ENCODE results near the gene KCNS3.
"Not testable (repeated sequence)": the region's sequence is repeated elsewhere in the genome, so short reads cannot be mapped to it uniquely, and the experiment has no call there.

KCNS3 gene

GRCh38 chr2:17950006-17950405 is 71.5 kb downstream of the KCNS3 start:
- no peak for DNase-seq

GRCh38 chr2:17951563-17951962 is 73.1 kb downstream of the KCNS3 start:
- DNase-seq, result no peak

GRCh38 chr2:17958466-17959092 is 80.1 kb downstream of the KCNS3 start:
- DNase-seq, result no peak

GRCh38 chr2:17959356-17959755 is 80.9 kb downstream of the KCNS3 start:
- no peak for DNase-seq

GRCh38 chr2:17959833-17960232 is 81.4 kb downstream of the KCNS3 start:
- no peak for DNase-seq

GRCh38 chr2:17960925-17961324 is 82.5 kb downstream of the KCNS3 start:
- no peak for DNase-seq

- DNase-seq, result no peak
Observed at GRCh38 chr2:17961789-17962188, 83.3 kb downstream of the KCNS3 start.

- DNase-seq, result no peak
Observed at GRCh38 chr2:17962876-17963275, 84.4 kb downstream of the KCNS3 start.

- not testable (repeated sequence) for DNase-seq
Observed at GRCh38 chr2:17963571-17963970, 85.1 kb downstream of the KCNS3 start.

GRCh38 chr2:17965196-17965595 is 86.7 kb downstream of the KCNS3 start:
- no peak for DNase-seq

GRCh38 chr2:17966798-17967197 is 88.3 kb downstream of the KCNS3 start:
- DNase-seq, result no peak

GRCh38 chr2:17969661-17970060 is 91.2 kb downstream of the KCNS3 start:
- DNase-seq, result no peak

GRCh38 chr2:17971531-17972125 is 93.2 kb downstream of the KCNS3 start:
- DNase-seq, result no peak

GRCh38 chr2:17972991-17973390 is 94.5 kb downstream of the KCNS3 start:
- no peak for DNase-seq

GRCh38 chr2:17975401-17975800 is 96.9 kb downstream of the KCNS3 start:
- no peak for DNase-seq

- DNase-seq, result no peak
Observed at GRCh38 chr2:17976871-17977746, 98.6 kb downstream of the KCNS3 start.

- no peak for DNase-seq
Observed at GRCh38 chr2:17979707-17980106, 101.2 kb downstream of the KCNS3 start.

GRCh38 chr2:17981936-17982335 is 103.5 kb downstream of the KCNS3 start:
- no peak for DNase-seq

All from NCI-H82 (cell line).